ENCODE data around the gene EFNA3. TPM values are rescaled to one million over a fixed set of nuclear protein-coding genes. Genes with fewer than 3 reads are reported as not detected.

EFNA3 gene
- total RNA-seq, 4 donors from 2014 or later: 0.55 to 1.8 (median 1.6) TPM; not detected in 1

- no peak for DNase-seq
- Histone ChIP-seq H3K36me3 (no peaks in the 10 kb centered on the region), H3K9me3 (no peaks in the 10 kb centered on the region), H3K4me1 (peaks cover 5 to 11% of the 10 kb centered on the region in 2 donors), H3K4me3 (no peak overlapping the region), H3K27me3 (no peaks in the 10 kb centered on the region), H3K27ac (no peak overlapping the region)
- in situ Hi-C loops (cut with MboI; ENCODE audit: low sequenced_read_pairs in 4 of 4) (loop anchor here in 1 of 4 donors (25.0 kb wide), 1 partner anchor 106 kb away; the partner anchor contains the start of genes CKS1B, PBXIP1, PYGO2 and SHC1), intact Hi-C loops (cut with DNase I; ENCODE audit: low total_unique reads) (no loop called here)
- no peak for TF ChIP-seq CTCF (IDR thresholded peaks at IDR 0.05 in 4 of 5, conservative IDR thresholded peaks at IDR 0.05 in 1 of 5)
- TF ChIP-seq POLR2A (IDR thresholded peaks at IDR 0.05): no peak
- ATAC-seq: no peak
Measured at GRCh38 chr1:155068599-155068998, 10.0 kb upstream of the EFNA3 start.

- no peaks in the 10 kb centered on the region for H3K36me3 ChIP-seq
- intact Hi-C loops (cut with DNase I; ENCODE audit: low total_unique reads): no loop called here
- DNase-seq (no peak), ATAC-seq (no peak)
- peaks cover 5 to 11% of the 10 kb centered on the region in 2 donors for H3K4me1 ChIP-seq
- in situ Hi-C loops (cut with MboI; ENCODE audit: low sequenced_read_pairs in 4 of 4): loop anchor here in 1 of 4 donors (25.0 kb wide), 1 partner anchor 107 kb away; the partner anchor contains the start of genes CKS1B, PBXIP1, PYGO2 and SHC1
- TF ChIP-seq POLR2A (IDR thresholded peaks at IDR 0.05) (no peak), CTCF (IDR thresholded peaks at IDR 0.05 in 4 of 5, conservative IDR thresholded peaks at IDR 0.05 in 1 of 5) (no peak)
- H3K4me3 ChIP-seq: no peak overlapping the region
- no peak overlapping the region for H3K27ac ChIP-seq
- no peaks in the 10 kb centered on the region for H3K27me3 ChIP-seq
- no peaks in the 10 kb centered on the region for H3K9me3 ChIP-seq
Measured at GRCh38 chr1:155069551-155070157, 9.0 kb upstream of the EFNA3 start.

- Histone ChIP-seq H3K27ac (no peak overlapping the region), H3K36me3 (no peaks in the 10 kb centered on the region), H3K4me1 (peaks cover 5 to 11% of the 10 kb centered on the region in 2 donors), H3K9me3 (no peaks in the 10 kb centered on the region), H3K4me3 (peak overlapping the region; percentile 51 to 75 (median 56)), H3K27me3 (no peaks in the 10 kb centered on the region)
- in situ Hi-C loops (cut with MboI; ENCODE audit: low sequenced_read_pairs in 4 of 4): loop anchor here in 1 of 4 donors (25.0 kb wide), 1 partner anchor 108 kb away; the partner anchor contains the start of genes CKS1B, PBXIP1, PYGO2 and SHC1
- intact Hi-C loops (cut with DNase I; ENCODE audit: low total_unique reads): no loop called here
- TF ChIP-seq CTCF (IDR thresholded peaks at IDR 0.05 in 4 of 5, conservative IDR thresholded peaks at IDR 0.05 in 1 of 5) (no peak), POLR2A (IDR thresholded peaks at IDR 0.05) (no peak)
- ATAC-seq (no peak), DNase-seq (no peak)
Measured at GRCh38 chr1:155070158-155070621, 8.4 kb upstream of the EFNA3 start.

- intact Hi-C loops (cut with DNase I; ENCODE audit: low total_unique reads) (no loop called here), in situ Hi-C loops (cut with MboI; ENCODE audit: low sequenced_read_pairs in 4 of 4) (loop anchor here in 1 of 4 donors (25.0 kb wide), 1 partner anchor 109 kb away; the partner anchor contains the start of genes CKS1B, PBXIP1, PYGO2 and SHC1)
- TF ChIP-seq POLR2A (IDR thresholded peaks at IDR 0.05) (peak in 1 of 2 donors; percentile 23), CTCF (IDR thresholded peaks at IDR 0.05 in 4 of 5, conservative IDR thresholded peaks at IDR 0.05 in 1 of 5) (peak; percentile 28 to 65 (median 50))
- DNase-seq (peak; percentile 53 to 81), ATAC-seq (peak; percentile 78 to 94)
- H3K4me1 ChIP-seq: peaks cover 5 to 11% of the 10 kb centered on the region in 2 donors
- H3K36me3 ChIP-seq: no peaks in the 10 kb centered on the region
- H3K27ac ChIP-seq: peak overlapping the region; percentile 46 to 69 (median 62)
- no peaks in the 10 kb centered on the region for H3K9me3 ChIP-seq
- H3K27me3 ChIP-seq: no peaks in the 10 kb centered on the region
- peak overlapping the region; percentile 51 to 75 (median 56) for H3K4me3 ChIP-seq
Measured at GRCh38 chr1:155070721-155071569, 7.7 kb upstream of the EFNA3 start.

Measured in gastrocnemius medialis (tissue), 4 donors.